ENCODE data around the gene SLC26A5.

Gene SLC26A5

DNA sequence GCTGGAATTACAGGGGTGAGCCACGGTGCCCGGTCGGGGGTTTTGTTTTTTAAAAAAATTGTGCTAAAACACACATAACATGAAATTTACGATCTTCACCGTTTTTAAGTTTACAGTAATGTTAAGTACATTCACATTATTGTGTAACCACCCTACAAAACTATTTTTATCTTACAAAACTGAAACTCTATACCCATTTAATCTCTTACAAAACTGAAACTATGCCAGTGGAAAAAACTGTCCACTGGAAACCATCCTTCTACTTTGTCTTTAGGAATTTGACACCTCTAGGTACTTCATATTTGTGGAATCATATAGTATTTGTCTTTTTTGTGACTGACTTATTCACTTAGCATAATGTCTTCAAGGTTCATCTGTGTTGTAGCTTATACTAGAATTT lies 99.6 kb downstream of the SLC26A5 start:
- DNase-seq (ENCODE audit: low read depth in 2 of 2): no peak

DNA sequence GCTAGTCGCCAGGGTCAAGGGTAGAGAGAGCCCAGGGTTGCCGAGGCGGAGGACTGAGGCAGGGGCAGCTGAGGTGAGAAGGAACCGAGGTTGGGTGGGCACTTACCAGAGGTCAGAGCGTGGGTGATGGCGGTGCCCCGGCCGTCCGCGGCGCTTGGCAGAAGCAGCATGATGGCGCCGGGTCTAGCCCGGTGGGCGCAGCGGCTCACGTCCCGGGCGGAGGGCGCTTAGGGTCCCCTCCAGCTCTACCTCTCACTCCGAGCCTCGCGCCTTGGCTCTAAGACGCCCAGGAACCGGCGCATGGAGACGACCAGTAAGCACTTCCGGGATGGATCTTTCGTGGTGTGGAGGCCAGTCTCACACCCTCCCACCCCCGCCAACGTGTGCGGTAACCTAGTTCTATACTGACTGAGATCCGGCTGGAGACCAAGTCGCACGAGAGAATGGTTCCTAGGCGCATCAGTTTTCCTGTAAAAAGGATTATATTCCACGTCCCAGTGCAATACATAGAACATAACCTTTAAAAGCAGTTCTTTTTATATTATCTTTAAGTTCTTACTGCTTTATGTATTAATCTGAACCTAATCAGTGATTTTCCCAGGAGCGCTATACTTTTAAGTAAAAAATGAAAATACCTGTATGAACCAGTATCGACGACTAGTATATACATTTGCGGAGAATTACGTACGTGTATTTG lies 101.4 kb downstream of the SLC26A5 start, which contains the start of gene DNAJC2:
TSS of gene DNAJC2 (minus strand) at position 315 of the 697 bp plus-strand sequence. CDS start at position 170, 145 bp downstream.
- DNase-seq (ENCODE audit: low read depth in 2 of 2): peak; percentile 63 to 66

DNA sequence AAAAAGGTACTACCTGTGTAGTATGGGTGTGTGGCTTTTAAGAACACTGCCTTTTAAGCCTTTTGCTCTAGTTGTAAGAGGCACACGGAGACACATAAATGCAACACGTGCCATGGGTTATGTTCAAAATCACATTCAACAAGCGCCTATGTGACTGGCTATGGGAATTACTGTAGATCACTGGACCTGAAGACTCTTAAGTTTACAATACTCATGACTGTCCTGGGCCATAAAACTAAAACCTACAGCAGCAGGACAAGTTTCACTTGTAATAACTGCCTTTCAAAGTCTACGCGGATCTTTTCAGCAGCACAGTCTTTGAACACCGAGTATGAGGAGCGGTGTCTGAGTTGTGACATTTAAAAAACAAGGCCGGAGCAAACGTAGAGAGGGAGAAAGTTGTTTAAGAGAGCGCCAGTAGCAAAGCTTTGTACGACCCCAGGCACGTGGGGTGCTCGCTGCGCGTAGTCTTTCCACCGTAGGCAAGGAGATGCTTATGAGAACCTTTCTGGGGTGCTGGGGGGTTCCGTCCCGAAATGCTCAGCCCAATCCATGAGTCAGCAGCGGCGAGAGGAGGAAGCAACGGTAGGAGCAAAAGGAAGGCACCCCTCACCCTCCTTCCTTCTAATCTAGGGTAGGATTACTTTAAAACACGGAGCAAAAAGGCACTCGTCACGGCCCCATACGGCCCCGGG lies 102.1 kb downstream of the SLC26A5 start:
- DNase-seq (ENCODE audit: low read depth in 2 of 2): peak in 1 of 2 donors; percentile 9

DNA sequence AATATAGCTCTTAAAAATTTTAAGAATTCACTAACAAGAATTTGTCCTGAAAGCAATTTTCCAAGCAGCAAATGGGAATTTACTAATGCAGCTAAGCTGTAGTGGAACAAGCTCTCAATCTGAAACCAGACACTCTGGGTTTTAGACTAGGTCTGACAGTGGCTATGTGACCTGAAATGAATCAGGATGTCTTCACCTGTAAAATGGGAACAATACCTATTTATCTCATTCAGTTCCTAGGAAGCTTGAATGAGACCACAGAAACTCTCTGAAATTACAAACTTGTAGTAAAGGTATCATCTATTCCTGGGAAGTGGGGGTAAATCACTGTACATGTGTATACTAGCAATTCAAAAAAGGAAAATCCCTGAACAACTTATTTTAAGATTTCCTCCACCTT lies 102.7 kb downstream of the SLC26A5 start:
- DNase-seq (ENCODE audit: low read depth in 2 of 2): no peak

DNA sequence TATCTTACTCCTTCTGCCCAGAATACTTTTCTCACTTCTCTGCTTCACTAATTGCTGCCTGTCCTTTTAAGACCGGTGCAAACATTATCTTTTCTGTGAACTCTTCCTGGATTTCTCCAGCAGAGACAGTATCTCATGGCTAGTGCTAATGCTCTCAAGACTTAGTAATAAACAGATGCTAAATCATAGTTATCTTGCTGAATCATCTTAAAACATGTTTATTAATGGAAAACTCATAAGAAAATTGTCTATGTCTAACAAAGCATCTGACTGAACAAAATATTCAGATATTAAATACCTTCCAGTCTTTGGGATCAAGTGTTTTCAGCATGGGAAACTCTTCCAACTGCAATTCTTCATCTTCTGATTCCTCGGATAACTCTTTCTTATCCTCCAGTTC lies 104.5 kb downstream of the SLC26A5 start:
- no peak for DNase-seq (ENCODE audit: low read depth in 2 of 2)

DNA sequence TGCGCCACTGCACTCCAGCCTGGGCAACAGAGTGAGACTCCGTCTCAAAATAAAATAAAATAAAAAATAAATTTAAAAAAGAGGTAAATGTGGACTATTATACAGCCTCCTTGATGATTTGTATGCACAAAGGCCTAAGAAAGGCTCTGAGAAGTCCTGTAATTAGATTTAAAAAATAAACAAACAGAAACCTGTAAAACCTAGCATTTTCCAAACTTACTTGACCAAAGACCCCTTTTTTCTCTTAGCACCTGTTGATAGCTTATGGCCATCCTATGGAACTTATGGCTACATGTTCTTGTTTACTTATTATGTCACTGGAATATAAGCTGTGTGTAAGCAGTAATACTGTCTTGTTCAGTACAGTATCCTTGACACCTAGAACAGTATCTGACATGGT lies 107.1 kb downstream of the SLC26A5 start:
- DNase-seq (ENCODE audit: low read depth in 2 of 2): no peak

DNA sequence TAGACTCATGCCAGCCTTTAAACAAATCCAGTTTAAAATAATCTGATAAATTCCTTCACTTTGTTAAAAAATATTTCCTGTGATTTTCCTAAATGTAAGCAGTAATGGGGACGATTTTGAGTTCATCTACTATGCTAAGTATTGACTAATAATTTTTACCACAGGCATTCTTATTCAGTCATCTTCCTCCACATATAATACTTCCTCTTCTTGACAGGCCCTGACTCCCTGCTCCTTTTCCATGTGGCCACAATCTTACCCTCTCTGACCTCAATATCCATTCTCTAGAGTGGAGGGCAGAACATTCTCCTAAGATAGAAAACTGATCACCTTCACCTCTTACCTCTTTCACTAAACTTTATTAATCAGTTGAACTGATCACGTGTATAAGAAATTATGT lies 109.2 kb downstream of the SLC26A5 start:
- no peak for DNase-seq (ENCODE audit: low read depth in 2 of 2)

DNA sequence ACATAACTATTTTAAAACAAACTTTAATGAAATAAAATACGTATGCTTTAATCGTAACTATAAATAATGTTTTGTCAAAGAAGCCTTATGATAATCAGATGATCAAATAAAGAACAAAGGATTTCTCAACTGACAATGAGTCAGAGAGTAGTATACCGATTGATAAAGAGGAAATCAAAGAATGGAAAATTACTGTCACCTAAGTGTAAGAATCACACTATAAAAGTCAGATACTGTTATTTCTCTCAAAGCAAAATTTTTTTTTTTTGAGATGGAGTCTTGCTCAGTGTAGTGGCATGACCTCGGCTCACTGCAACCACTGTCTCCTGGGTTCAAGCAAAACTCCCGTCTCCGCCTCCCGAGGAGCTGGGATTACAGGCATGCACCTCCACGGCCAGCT lies 120.3 kb downstream of the SLC26A5 start:
- DNase-seq (ENCODE audit: low read depth in 2 of 2): no peak

Measured in stimulated activated CD8-positive, alpha-beta memory T cell treated with anti-CD3 and anti-CD28 coated beads, Interleukin-7, amount 100 ng/mL, for 1 hour (primary cell).